Brain pericyte (primary cell): Measurements from ENCODE around the gene PIRT.
A peak's percentile ranks its signal among the peaks of the same experiment; 100 is the strongest.
"Not testable (repeated sequence)": the region's sequence is repeated elsewhere in the genome, so short reads cannot be mapped to it uniquely, and the experiment has no call there.

Source experiments
- DNase-seq: peaks from one replicate; pipeline ENCODE4 v3.0.0-alpha.2; 2012; ENCODE audit warnings: low read depth, low spot score

PIRT gene

DNA sequence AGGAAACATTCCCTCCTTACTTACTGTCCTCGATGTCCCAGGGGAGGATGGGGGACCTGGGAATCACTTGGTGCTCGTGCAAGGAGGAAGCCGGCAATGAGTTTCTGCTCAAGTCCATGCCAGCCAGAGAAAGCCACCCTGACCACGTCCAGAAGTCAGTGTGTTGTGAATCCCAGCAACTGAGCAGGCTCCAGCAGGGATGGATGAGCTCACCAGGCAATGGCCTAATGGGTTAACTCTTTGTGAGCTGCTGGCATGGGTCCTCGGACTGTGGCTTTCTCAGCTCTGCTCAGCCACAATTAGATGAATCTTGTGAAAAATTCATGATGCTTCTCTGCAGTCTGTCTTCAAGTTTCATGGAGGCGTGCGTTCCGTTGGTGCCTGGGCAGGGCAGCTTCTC is at the start of gene PIRT:
Gene PIRT, minus strand, starts transcription at position 167 of the 400 bp plus-strand sequence. CDS start 12,442 bp downstream, outside the sequence.
- DNase-seq = no peak

DNA sequence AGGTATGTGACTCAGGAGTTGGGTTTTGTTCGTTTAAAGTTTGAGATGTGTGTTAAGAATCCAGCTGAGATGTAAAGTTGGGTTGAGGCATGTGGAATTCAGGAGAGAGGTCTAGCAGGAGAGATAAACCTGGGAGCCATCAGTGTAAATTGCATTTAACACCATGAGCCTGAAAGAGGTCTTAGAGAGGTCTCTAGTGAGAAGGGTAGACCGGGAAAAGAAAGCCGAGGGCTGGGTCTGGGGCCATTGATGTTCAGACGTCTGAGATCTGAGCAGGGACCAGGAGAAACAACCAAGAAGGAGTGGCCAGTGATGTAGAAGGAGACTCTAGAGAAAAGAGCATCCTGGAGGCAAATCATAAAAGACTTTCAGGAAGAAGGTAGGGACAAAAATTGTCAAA is 44.1 kb upstream of the PIRT start:
- DNase-seq = no peak

DNA sequence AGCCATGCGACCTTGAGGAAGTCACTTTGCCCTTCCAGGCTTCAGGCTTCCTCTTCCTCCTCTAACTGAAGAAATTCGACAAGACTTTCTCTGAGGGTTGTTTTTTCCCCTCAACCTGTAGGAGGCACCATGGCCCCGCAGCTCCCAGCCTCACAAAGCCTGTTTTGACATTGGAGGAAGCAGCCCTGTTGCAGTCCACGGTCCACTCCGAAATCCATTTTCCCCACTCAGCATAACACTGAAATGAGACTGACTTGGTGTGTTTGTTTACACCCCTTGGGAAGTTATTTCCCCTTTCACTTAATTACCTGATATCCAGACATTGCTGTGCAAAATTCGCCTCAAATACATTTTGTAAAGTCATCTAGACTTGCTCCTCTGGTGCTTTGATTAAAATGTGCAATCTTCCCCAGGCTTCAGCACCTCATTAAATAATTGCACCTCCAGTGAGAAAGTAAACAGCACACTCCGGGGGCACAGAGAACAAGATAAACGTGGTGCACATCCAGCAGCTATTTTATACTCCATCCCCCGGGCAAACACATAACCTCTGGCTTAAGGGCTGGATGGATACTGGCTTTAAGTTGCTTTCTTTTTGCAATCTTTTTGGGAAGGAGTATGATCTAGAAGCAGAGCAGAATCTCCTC is 41.4 kb upstream of the PIRT start:
- DNase-seq = no peak

DNA sequence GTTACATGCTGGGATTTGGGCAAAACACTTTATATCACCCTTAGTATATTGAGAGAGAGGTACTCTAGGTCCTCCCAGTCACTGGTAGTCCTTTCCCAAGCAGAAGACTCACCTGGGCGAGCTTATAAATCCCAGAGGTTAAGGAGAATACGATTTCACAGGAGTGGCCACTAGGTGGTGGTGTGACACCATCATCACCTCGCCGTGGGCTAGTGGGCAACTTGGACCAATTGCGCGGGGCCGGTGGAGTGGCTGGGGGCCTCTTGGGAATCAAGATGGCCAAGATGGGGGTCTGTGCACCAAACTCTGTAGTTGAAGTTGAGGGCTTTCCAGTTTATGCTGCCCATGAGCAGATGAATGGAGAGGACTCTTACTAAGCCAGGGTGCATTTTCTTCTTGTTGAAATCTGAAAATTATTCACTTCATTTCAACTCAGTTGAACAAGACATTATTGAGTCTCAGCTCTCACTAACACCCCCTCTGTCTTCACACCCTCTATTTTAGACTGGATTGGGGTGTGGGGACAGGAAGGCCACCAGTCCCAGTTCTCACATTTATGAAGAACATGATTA is 38.2 kb upstream of the PIRT start:
- DNase-seq = no peak

DNA sequence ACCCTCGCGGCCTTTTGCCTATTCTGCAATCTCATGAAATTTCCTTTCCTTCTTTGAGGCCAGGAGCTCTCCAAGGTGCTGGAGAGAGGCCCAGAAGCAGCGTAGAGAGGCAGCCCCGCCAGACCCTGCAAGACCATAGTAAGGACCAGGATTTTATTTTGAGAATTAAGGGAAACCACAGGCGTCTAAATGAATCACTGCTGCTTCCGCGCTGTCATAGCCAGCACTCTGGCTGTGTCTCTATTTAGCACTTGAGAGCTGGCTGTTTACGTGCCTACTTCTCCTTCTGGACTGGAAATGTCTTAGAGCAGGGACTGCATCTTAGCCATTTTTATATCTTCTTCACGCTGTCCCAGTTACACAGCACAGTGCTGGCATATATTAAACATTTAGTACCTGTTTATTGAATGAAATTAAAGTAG is 37.6 kb upstream of the PIRT start:
- no peak for DNase-seq

DNA sequence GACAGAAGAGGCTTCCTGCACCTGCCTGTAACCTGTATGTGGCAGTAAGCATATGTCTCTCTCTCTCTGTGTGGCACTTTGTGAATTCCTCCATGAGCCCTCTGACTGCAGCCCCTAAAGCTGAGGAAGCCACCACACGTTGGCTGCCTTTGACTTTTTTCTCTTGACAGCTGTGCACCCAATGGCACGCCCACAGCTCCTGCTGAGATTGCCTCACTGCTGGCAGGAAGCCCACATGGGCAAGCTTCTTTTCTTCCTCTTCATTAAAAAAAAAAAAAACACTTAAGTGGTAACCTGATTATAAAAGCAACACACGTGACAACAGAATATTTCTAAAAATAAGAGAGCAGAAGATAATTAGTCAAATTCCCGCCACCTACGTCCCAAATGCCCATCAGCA is 34.0 kb upstream of the PIRT start:
- no peak for DNase-seq

DNA sequence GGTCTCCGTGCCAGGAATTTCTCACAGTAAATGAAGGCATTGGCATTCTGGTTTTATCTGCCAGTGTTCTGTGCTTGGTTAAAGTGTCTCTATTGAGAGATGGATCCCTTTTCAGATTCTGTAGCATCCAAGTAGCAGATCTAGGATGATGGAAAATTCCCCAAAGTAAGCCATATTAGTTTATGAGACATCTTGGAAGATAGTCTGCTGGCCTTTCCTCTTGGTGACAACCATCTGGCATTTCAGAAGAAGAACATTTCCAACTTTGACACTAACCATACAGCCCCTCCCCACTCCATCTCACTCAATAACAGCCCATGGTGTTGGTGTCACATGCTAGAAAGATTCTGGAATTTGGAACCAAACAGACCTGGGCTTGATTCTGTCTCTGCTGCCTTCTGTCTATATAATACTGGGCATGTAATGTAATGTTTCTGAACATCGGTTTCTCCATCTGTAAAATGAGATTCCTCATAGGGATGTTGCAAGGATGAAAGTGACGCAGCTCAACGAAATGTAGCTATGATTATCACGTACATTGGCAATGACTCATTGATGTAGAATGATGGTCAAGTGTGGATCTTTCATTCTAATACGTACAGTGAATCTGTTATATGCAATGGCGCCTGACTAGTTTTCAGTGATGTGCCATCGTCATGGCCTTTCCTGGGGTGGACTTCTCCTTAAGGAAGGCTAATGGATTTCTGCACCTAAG is 32.6 kb upstream of the PIRT start:
- DNase-seq = no peak

DNA sequence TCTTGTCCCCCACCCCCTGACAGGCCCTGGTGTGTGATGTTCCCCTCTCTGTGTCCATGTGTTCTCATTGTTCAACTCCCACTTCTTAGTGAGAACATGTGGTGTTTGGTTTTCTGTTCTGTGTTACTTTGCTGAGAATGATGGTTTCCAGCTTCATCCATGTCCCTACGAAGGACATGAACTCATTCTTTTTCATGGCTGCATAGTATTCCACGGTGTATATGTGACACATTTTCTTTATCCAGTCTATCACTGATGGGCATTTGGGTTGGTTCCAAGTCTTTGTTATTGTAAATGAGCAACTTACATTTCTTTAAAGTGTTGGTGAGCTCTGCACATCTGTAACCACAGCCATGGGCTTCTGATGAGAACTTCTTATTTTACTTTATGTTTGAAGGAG is 30.9 kb upstream of the PIRT start:
- DNase-seq = not testable (repeated sequence)

DNA sequence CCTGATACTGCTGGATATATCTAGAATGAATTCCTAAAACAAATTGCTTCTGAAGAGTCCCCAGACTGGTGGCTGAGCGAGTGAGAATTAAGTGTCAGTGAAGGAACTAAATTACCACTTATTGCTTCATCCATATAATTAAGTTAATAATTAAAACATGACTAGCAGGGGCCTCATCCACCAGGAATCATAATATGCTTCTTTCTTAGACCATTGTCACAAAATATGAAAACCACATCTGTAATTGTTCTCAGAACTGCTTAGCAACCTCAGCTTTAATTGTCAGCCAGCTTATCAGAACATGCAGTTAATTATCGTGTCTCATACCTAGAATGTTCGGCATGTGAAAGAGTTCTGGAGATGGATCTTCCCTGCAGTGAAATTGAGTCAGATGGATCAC is 21.2 kb upstream of the PIRT start:
- no peak for DNase-seq

DNA sequence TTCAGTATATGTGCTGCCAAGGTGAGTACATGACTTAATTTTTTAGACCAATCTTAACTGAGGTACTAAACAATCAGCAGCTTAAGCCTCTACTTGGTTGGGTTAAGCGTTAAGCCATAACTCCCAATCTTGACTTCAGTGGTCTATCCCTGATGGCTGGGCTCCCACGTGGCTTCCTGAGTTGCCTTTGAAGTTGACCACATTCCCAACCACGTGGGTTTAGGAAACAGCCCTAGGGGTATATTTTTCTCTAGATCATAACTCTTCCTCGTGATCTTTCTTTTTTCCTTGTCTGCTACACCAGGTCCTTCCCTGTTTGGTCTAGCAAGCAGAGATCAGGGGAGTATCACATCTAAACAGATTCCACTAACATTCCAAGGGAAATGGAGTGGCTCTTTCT is 20.1 kb upstream of the PIRT start:
- DNase-seq = no peak

DNA sequence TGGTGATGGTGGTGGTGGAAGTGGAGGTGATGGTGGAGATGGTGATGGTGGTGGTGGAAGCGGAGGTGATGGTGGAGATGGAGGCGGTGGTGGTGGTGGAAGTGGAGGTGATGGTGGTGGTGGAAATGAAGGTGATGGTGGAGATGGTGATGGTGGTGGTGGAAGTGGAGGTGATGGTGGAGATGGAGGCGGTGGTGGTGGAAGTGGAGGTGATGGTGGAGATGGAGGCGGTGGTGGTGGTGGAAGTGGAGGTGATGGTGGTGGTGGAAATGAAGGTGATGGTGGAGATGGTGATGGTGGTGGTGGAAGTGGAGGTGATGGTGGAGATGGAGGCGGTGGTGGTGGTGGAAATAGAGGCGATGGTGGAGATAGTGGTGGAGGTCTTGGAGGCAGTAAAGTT is 8.7 kb upstream of the PIRT start:
- not testable (repeated sequence) for DNase-seq

DNA sequence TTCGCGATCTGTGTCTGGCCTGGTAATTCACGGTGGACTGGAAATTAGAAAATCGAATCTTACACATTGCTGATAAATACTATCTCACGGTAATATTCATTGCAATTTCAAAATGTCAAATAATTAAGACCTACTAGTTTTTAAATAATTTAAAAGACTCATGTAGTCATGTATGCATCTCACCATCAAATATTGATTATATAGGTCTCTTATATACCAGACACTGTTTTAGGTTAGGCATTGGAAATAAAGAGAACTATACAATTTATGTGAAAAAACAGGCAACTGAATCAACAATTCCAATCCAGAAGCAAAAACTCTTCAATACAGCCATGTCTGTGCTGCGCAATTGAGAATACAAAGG is 7.5 kb upstream of the PIRT start:
- no peak for DNase-seq

DNA sequence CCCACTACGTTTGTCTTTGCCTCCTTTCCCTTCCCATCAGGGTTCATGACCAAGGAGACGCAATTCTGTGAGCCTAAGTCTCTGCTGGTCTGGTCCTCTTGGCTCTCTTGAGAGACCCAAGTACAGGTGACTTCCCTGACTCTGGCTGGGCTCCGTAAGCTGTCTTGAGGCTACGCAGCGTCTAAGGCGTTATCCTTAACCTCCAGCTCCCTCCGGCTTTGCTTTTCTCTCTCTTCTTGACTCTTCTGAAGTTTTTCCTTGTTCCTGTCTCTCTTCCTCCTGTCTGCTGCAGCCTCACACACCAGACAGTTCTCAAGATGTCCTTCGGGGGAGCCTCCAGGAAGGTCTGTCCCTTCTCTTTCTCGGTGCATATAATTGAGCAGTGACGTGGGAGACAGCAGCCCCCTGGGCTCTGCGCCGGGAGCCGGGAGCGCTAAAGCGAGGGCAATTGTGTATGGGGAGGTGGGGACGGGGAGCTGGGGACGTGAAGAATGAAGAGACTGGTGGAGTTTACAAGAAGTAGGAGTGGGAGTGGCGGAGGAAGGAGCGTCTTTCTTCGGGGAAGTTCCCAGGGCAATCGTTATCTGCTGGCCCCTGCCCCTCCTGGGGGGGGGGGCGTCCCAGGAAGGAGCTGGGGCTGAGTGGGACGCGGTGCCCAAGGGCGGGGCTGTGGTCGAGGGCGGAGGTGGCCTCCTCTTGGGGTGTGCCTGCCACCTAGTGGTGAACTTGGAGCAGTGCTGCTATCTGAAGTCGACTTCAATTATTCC is 6.9 kb upstream of the PIRT start:
- DNase-seq = peak; percentile 11

DNA sequence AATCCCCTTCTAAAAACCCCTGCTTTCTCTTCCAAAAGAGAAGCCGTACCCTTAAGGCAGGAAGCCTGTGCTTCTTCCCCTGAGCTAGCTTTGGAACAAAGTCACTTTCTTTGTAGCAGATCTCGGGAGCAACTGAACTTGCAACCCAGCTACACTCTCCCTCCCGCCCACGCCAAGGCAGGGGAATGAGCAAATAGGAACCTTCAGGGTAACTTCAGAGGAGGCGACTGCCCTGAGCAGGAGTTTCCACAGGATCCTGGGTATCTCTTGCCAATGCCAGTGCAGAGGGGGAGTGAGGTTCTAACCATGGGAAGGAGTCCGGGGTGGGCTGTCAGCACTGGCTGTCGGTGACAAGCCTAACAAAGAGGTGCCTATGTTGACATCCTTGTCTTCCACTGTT is 5.9 kb upstream of the PIRT start:
- no peak for DNase-seq

DNA sequence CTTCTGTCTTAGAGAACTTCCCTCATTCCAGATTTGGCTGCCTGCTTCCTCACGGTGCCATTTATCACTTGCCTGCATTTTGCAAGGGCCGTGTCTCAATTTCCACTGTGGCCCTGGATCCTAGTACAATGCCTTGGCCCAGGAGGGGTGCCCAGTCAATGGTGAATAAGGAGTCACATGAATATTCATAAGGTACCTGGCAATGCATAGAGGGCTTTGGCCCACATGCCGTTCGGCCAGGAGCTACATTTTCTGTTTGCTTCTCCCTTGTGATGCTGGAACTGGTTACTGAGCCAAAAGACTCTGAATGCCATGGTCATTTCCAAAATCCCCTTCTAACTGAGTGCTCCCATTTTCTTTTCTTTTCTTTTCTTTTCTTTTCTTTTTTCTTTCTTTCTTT is 4.8 kb upstream of the PIRT start:
- DNase-seq = no peak

DNA sequence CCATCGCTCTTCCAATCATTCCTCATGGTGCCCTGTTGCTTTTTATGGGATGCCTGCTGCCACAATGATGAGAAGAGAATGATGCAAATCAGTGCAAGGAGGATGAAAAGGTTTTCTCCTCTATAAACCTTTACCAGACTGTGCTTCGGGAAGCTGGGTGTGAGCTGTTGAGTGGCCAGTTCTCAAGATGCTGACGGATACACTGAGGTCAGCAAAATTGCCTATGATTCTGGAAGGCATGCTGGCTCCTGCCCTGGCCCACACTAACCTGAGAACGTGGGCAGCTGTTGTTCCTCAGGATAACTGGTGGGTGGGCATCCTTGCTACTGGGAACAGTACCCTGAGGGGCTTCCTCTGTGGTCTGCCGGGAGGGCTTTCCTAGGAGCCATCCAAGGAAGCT is 795 bp upstream of the PIRT start:
- DNase-seq = no peak

DNA sequence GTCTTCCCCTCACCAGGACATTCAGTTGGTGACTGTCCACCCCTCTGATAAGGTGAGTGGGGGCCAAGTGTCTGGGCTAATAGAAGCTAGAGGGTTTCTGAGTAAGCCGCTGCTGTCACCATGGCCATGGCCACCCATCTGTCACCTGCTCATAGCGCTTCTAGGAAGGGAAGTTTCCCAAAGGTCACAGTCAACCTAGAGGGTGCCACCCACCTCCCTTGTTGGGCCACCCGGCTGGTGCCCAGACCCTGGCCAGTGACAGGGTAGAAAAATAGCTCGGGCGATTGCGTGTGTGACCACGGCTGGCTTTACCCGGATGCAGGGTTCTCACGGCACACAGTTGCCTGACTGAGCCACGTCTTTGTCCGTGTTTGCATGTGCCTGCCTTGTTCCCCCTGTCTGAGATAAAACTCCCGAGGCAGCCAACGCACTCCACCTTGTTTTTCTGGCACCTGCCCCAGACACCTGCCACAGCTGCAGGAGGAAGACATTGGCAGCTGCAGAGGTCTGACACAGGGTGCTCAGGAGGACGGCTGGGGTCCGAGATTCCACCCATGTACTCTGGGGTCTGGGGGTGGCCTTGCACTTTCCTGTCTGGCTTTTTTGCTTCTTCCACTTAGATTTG is 809 bp downstream of the PIRT start:
- no peak for DNase-seq

DNA sequence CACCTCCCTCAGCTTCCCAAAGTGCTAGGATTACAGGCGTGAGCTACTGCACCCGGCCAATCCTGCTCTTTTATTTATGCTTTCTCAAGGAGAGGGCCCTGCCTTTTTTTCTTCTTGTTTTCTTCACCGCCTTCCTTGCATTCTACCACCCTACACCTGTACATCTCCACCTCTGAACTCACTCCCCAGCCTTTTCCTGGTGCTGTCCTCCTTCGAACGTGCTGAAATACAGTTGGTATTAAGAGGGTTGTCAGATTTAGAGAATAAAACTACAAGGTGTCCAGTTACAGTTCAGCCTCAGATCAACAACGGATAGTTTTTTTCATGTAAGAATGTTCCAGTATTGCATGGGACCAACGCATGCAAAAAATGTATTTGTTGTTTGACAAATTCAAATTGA is 1.7 kb downstream of the PIRT start:
- no peak for DNase-seq

DNA sequence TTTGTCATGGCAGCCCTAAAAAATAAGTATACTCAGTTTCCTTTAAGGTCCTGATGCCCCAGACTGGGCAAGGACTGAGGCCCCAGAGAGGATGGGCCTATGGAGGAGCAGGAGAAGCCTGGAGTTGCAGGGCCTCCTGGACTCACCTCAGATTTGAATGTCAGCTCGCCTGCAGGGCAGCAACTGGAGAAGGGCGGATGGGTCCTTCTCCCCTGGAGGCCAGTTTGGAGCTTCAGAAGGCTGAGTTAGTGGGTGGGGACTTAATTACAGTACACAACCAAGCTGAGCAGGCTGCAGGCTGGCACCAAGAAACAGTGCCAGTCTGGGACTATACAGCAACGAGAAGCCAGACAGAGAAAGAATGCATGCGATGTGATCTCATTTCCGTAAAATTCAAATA is 6.2 kb downstream of the PIRT start:
- no peak for DNase-seq

DNA sequence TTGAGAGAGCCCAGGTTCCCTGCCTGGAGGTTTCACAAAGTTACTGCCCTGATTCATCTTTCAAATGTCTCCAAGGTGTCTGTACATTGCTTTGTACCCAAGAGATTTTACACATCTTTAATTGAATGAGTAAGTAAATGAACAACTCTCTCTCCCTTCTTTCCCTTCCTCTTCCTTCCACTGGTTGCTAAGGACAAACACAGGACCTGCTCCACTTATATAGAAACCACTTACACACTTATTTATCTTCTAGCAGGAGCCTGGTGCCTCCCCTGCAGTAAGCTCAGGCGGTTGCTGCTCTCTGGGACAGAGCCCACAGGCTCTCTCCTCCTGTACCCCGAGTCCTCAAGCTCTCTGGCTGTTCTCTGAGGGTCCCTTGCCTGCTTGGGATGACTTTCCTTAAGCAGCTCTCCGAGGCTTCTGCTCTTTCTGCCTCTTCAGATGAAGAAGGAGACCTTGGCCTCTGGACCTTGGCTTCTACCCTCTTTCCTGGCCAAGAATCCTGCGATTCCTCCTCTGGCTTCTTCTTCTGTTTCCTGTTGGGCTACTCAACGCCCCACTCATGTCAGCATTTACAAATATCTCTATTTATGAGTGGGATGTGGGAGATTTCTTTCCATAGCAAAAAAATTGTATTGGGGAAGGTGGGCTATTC is 9.9 kb downstream of the PIRT start:
- DNase-seq = no peak

DNA sequence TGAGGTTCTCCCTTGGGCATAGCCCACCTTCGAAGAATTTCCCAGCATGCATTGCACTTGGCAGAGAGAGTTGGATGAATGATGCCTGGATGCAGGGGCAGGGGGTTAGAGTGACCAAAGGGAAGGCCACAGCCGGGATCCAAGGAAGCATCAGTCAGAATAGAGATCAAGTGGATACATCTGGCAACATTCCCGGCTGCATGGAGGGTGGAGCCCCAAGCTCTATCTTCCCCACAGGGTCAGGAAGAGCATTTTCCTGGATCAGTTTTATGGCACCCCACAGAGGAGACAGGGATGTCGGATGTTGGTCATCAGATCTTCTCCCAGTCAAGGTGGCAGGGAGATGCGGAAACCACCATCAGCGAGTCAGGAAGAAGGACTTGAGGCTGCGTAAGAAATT is 13.0 kb downstream of the PIRT start:
- no peak for DNase-seq

DNA sequence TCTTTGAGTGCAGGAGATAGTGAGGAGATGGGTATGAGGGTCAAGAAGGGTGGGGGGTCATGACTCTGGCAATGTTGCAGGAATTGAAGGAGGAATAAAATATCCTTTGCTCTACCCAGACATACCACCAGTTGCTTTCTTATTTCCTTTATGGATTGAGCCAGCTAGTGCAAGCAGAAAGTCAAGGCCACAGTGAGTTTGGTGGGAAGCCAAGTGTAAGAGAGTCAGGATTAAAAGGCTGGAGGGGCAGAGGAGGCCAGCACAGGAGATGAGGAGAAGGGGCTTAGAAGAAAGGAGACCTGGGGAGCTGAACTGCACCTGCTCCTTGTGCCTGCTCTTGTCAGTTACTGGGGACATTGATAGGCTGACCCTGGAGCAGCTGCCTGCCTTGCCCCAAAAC is 16.1 kb downstream of the PIRT start:
- DNase-seq = no peak
